Stimulated activated CD4-positive, alpha-beta T cell treated with anti-CD3 and anti-CD28 coated beads, Interleukin-1b, Interleukin-23, amount 100 ng/mL, for 1 hour (primary cell): ENCODE measurements around the gene TOR4A.
"Not testable (repeated sequence)": the region's sequence is repeated elsewhere in the genome, so short reads cannot be mapped to it uniquely, and the experiment has no call there.

ENCODE experiments used
- DNase-seq, 2 donors: peaks; one replicate each; pipeline ENCODE4 v3.0.0-alpha.2; 2020; ENCODE audit warnings: low read depth in 2 of 2

The TOR4A gene

DNA sequence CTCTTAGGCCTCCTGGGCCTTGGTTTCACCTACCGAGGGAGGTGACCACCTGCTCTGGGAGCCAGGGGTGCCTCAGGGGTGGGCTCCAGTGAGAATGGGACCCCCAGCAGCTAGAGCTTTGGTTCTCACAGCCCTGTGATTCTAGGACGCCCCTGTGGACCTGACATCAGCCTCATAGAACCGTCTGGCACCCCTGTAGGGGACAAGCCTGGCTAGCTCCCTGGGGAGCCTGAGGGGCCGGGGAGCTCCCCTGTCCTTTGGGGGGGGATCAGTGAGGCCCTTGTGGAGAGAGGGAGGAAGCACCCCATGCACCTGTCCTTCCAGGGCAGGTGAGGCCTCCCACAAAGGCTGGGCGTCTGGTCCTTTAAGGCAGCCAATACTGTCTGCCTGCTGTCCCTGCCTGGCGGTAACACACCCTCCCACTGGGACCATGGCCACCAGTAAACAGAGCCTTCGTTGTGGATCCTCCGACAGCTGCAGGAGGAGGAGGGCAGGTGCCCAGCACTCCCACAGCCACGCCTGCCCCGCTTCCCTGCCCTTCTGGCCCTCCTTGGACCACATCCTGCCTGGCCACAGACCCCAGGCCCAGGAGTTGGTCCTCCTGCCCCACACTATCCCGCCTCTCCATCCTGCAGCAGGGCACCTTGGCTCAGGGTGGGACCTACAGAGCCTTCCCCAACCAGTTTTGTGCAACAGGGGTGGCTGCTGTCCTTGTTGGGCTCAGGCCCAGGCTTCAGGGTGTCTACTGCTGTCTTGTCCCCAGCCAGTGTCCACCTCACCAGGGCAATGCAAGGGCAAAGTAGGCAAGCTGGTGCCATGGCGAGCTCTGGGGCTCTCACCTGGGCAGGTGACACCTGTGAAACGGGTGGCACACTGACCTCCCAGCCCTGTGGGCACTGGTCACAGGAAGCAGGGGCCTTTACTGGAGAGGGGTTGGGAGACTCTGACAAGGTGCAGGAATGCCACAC, 39.5 kb upstream of the TOR4A start:
- no peak for DNase-seq

DNA sequence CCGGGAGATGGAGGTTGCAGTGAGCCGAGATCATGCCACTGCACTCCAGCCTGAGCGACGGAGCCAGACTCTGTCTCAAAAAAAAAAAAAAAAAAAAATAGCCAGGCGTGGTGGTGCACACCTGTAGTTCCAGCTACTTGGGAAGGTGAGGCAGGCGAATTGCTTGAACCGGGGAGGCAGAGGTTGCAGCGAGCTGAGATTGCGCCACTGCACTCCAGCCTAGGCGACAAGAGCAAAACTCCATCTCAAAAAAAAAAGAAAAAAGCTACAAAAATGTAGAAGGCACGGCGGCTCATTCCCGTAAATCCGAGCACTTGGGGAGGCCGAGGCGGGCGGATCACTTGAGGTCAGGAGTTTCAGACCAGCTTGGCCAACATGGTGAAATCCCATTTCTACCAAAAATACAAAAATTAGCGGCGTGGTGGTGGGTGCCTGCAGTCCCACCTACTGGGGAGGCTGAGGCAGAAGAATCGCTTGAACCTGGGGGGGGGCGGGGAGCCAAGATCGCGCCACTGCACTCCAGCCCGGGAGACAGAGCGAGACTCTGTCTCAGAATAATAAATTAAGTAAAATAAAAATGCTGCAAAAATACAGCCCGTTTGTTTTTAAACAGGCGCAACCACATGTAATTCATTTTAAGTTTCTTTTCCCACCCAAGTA, 37.9 kb upstream of the TOR4A start:
- not testable (repeated sequence) for DNase-seq

DNA sequence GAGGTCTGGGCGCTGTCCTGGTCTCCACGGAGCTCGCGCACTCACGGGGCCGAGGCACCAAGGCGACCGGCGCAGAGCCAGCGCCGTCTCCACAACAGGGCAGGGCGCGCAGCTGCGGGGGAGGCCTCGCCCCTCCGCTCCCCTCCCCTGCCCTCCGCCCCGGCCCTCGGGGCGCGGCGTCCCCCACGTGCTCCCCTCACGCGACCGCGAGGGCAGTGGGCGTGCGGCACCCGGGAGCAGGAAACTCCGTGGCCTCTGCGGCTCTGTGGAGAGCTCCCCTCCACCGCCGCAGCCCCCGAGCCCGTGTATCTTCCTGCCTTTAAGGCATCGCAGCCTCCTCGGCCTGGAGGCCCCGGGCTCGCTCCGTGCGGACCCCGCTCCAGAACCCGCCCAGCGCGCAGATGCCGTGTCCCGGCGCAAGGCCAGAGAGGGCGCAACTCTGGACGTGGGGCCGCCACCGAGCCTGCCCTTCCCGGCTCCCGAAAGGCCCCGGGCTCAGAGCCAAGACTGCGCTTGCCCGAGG, 37.1 kb upstream of the TOR4A start:
- DNase-seq, result peak in 1 of 2 donors; percentile 27

DNA sequence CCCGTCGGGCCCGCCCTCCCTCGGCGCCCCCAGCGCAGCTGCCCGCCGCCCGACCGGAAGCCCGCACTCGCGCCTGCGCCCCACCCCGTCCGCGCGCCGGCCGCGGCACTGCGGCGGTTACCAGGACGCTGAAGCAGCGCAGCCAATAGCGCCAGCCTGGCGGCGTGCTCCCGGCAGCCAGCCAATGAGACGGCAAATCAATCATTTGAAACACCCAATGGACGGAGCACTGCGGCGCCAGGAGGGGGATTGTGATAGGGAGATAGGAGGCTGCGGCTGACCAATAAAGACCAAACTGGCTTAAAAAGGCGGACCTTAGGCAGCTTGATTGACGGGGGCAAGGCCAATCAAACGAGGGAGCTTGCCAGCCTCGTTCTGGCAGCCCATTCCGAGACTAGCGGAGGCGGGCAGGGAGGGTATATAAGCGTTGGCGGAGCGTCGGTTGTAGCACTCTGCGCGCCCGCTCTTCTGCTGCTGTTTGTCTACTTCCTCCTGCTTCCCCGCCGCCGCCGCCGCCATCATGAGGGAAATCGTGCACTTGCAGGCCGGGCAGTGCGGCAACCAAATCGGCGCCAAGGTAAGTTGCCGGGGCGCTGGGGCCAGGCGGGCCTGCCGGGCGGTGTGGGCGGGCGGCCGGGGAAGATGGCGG, 36.6 kb upstream of the TOR4A start, which contains the start of gene TUBB4B:
Gene TUBB4B, plus strand, starts transcription at position 447 of the 649 bp plus-strand sequence. Its CDS starts 74 bp downstream, at position 521.
- peak; percentile 88 to 97 for DNase-seq

DNA sequence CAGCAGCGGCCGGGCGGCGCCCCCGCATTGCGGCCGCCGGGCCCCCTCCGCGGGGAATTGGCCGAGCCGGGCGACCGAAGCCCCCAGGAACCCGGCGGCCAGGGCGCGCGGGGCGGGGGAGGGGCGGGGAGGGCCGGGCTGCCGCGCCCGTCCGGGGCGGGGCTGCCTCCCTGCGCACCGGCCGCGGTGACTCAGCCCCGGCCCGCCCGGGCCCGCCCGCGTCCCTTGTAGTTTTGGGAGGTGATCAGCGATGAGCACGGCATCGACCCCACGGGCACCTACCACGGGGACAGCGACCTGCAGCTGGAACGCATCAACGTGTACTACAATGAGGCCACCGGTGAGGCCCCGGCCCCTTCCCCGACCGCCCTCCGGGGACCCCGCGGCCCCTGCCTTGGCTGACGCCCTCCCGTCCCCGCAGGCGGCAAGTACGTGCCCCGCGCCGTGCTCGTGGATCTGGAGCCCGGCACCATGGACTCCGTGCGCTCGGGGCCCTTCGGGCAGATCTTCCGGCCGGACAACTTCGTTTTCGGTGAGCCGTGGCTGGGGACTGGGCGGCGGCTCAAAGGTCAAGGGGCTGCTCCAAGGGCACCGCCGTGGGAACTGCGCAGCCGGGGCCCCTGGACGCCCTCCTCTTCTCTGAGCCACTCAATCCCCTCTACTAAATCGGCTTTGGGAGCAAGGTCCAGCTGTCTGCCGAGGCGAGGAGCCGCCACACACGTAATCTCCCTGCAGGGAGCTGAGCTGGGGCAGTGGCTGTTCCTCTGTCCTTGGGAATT, 35.8 kb upstream of the TOR4A start:
- DNase-seq, result peak; percentile 50 to 60

DNA sequence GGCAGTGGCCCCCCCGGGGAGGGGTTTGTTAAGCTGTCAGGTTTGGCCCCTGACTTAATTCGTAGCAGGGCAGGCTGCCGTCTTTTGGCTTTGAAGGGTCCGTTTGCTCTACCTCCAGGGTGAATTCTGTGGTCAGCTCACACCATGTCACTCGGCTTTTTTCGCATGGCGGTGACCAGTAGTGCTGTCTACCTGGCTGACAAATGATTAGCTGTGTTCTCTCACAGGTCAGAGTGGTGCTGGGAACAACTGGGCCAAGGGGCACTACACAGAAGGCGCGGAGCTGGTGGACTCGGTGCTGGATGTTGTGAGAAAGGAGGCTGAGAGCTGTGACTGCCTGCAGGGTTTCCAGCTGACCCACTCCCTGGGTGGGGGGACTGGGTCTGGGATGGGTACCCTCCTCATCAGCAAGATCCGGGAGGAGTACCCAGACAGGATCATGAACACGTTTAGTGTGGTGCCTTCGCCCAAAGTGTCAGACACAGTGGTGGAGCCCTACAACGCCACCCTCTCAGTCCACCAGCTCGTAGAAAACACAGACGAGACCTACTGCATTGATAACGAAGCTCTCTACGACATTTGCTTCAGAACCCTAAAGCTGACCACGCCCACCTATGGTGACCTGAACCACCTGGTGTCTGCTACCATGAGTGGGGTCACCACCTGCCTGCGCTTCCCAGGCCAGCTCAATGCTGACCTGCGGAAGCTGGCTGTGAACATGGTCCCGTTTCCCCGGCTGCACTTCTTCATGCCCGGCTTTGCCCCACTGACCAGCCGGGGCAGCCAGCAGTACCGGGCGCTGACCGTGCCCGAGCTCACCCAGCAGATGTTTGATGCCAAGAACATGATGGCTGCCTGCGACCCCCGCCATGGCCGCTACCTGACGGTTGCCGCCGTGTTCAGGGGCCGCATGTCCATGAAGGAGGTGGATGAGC, 35.0 kb upstream of the TOR4A start:
- DNase-seq, result no peak

DNA sequence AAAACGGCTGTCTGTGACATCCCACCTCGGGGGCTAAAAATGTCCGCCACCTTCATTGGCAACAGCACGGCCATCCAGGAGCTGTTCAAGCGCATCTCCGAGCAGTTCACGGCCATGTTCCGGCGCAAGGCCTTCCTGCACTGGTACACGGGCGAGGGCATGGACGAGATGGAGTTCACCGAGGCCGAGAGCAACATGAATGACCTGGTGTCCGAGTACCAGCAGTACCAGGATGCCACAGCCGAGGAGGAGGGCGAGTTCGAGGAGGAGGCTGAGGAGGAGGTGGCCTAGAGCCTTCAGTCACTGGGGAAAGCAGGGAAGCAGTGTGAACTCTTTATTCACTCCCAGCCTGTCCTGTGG, 34.3 kb upstream of the TOR4A start:
- not testable (repeated sequence) for DNase-seq

DNA sequence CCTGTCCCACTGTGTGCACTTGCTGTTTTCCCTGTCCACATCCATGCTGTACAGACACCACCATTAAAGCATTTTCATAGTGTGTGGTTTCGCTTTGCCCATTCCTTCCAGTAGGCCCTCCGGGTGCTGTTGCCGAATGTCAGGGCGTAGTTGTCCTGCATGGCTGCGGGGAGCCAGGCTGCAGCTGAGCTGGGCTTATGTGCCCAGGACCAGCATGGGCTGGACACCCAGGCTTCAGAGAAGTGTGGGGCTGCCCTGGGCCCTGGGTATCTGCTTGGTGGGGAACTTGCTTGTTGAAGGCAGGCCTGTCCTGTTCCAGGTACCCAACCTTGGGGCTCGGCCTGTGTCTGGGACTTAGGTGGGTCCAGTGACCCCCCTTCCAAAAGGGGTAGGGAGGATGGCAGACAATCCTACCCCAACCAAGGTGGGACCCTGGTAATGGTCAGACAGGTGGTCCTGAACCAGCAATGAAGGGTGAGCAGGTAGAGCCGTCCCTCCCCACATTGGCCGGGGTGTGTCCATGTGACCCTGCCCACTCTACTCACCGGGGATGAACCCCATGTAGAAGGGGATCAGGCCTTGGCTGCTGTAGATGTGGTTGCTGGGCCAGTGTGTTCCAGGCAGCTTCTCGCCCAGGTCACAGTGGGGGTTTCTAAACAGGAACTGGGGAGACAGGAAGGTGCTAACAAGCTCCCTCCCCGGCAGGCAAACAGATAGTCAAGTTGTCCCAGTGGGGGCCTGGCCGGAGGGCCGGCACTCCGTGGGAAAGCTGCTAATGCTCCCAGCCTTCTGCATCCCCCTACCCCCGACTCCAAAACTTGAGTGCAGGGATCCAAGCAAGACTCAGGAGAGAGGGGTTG, 33.7 kb upstream of the TOR4A start:
- no peak for DNase-seq

DNA sequence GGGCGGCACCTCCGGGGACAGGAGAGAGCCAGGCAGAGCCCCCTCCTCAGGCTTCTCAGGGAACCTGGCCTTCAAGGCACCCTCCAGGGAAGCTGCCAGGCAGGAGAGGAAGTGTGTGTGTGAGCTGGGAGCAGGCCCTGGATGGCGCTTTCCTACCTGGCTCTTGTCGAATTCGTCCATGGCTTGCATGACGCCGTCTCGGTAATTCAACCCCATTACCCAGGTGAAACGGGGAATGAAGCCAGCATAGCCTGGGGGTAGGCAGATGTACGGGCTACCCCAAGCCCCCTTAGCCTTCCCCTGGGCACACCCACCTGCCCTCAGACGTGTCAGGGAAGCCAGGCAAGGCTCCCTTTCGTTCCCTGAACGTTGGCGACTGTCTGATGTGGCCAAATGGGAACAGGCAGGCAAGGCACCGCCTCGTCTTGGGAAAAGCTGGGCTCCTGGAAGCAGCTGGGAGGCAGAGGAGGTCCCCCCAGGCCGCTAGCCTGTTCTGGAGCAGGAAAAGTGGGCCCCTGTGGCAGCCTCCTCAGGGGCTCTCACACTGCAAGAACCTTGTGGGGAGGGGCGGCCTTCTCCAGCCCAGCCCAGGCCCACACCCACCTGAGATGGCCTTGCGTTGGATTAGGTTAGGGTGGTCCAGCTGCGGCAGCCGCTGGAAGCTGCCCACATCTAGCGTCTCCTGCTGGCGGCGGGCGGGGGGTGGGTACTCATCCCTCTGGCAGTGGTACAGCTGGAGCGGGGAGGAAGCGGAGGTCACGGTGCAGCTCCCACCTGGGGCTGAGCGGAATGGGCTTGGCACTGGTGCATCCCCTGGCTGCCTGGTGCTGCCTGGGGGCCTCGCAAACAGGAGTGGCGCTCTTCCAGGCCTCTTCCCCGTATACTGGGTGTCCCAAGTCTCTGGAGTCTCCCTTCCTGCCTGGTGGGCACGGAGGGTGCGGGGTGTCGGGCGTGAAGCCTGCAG, 32.8 kb upstream of the TOR4A start:
- no peak for DNase-seq

DNA sequence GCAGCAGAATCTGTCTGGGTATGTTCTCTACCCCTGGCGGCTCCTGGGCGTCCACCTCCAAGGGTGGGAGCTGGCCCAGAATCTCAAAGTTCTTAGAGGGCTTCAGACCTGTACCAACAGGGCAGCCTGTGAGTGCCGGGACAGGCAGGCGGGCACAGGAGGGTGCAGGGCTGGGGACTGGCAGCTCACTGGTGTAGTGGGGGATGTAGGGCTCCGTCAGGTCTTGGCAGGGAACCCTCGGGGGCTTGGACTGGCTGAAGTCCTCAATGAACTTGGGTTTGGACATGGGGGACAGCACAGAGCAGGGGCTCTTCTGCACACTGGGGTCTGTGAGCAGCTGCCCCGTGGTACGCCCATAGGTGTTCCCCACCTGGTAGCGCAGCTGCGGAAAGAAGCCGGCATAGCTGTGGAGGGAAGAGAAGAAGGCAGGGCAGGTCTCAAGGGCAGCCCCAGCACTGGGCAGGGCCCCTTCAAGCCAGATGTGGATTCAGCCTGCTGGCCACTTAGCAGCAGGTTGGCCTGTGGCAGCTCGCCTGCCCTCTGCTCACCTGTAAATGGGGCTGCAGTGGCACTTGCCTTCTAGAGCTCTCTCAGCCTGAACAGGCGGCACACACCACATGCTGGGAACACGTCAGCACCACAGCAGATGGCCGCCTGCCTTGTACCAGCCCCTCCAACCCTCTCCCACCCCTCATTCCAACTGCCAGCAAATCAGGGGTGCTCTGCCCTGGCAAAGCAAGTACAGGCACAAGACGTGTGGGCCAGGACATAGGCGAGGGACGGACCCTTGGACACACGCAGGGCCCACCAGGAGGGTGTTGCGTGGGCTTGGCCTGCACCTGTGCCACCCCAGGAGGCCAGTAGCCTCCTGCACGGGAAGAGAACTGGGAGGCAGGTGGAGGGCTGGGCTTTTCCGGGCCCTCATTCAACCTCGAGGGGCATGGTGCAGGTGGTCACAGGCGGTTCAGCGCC, 31.8 kb upstream of the TOR4A start:
- DNase-seq, result no peak

DNA sequence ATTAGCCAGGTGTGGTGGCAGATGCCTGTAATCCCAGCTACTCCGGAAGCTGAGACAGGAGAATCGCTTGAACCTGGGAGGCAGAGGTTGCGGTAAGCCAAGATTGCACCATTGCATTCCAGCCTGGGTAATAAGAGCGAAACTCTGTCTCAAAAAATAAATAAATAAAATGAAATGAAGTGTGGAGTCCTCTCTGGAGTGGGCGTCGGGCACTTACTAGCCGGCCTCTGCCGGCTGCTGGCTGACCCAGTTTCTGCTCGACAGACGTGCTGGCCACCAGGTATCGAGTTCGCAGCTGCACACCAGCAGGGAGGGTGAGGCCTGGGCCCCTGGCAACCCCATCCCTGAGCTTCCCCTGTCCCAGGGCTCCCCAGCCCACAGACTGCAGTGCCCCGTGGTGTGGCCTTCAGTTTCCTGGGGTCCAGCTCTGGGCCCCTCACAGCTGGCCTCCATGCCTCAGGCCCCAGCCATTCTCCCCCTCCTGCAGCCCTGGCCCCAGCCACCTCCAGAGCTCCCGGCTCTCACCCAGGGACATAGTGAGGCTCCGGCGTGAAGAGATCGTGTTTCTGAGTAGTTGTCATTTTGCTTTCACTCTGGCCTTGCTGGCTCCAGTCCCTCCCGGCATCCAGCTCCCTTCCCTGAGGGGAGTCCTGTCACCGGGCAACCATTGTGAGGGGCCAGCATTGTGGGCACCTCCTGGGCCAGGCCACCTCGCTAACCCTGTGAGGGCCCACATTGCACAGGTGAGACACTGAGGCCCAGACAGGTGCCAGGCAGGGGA, 30.2 kb upstream of the TOR4A start:
- no peak for DNase-seq

DNA sequence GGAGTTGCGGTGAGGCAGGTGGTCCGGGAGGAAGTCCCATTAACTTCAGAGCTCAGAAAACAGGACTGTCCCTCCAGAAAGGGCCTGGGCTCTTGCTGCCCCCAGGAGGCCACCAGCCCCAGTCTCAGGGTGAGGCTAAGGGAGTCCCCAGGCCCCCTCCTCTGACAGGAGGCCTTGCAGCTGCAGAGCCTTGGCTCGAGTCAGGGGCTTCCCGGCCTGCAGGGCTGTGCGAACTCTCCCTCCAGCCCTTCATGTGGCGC, 29.7 kb upstream of the TOR4A start:
- no peak for DNase-seq

DNA sequence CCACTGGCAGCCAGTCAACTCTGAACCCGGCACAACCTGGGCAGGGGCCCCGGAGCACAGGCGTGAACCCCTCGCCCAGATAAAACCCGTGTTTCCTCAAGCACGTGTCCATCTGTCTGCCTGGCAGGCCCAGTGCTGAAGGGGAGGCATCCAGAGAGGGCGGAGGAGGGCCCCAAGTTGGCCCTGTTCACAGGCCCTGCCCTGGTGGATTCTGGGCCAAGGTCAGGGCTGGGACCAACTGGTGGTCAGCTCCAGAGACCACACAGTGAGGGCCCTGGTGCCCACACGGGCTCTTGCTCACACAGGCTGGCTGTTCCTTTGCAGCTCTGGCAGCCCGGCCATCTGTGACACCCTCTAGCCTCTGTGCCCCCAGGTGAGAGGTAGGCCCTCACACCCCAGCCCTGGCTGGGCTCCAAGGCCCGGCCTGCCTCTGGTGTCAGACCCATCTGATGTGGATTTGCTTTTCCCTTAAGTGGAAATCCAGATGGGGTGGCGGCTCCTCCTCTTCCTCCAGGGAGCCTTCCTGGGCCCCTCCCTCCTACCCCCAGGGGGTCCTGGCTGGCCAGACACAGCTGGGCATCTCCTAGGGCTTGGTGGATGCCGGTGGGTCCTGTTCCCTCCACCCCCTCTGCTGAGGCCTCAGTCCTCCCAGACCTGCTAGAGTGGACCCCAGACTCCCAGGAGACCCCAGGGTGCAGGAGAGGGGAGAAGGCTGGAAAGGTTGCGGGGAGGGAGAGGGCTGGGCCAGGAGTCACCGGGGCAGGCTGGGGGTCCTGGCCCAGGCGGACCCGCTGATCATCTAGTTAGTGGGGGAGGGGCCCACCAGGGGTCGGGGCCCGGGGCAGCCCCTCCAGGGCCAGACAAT, 27.0 kb upstream of the TOR4A start:
- no peak for DNase-seq

DNA sequence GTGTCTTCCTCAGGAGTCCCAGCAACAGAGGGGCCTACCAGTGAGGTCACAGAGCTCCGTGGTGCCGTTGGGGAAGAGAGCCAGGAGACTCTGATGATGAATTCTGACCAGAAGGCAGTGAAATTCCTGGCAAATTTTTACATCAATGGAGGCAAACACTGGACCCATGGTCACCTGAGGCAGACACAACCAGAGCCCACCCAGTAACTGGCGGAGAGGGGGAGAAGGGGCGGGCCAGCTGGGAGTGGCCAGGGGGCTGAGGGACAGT, 26.4 kb upstream of the TOR4A start, which contains the start of gene STPG3:
Gene STPG3, plus strand, starts transcription at position 93 of the 268 bp plus-strand sequence. Its CDS starts 1 bp downstream, at position 94.
- DNase-seq, result no peak

DNA sequence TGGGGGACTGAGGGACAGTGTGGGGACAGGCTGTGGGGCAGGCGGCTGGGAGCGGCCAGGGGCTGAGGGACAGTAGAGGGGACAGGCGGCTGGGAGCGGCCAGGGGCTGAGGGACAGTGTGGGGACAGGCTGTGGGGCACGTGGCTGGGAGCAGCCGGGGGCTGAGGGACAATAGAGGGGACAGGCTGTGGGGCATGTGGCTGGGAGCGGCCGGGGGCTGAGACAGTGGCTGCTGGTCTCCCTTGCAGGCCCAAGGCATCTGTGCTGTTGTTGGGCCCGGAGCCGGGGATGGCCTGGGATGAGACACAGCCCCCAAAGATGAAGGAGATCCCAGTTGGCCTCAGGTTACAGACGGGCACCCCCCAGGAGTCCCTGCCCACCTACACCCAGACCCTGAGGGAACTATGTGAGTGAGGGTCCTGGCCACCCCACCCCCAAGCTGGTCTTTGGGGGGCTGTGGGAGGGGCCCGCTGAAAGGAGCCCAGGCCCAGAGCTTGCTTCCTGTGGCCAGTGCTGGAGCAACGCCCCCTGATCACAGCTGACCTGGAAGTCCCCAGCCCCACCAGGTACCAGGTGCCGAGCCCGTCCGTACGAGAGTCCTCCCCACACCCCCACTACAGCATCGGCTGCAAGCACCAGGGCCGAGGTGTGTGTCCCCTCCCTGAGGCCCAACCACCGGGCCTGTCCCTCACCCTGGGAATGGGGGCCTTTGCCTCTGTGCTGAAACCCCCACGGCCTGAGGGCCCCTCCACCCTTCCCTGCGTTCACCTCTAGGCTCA, 25.8 kb upstream of the TOR4A start:
- no peak for DNase-seq
